IPS-11a (cell line): ENCODE results near the gene MYOF.
A peak's percentile ranks its signal among the peaks of the same experiment; 100 is the strongest.
"Not testable (repeated sequence)": the region's sequence is repeated elsewhere in the genome, so short reads cannot be mapped to it uniquely, and the experiment has no call there.

Experiments
- H3K4me3 ChIP-seq: one replicate; pipeline ENCODE4 v1.5.1; 2013; ENCODE audit warnings: low read depth, low read length, control low read depth

Gene MYOF

DNA sequence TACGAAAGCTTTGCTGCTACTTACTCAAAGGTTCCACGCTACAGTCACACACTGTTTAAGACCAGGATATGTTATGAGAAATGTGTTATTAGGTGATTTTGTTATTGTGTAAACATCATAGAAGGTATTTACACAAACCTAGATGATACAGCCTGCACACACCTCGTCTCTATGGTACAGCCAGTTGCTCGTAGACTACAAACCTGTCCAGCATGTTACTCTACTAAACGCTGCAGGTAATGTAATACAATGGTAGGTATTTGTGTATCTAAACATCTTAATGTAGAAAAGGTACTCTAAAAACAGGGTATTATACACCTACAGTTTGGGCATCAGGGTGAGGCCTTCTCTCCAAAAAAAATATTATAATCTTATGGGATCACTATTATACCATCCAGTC is 181.2 kb downstream of the MYOF start:
- H3K4me3 ChIP-seq, result no peak overlapping the region

- H3K4me3 ChIP-seq, result no peak overlapping the region
Observed at GRCh38 chr10:93300288-93300917, 181.7 kb downstream of the MYOF start.

DNA sequence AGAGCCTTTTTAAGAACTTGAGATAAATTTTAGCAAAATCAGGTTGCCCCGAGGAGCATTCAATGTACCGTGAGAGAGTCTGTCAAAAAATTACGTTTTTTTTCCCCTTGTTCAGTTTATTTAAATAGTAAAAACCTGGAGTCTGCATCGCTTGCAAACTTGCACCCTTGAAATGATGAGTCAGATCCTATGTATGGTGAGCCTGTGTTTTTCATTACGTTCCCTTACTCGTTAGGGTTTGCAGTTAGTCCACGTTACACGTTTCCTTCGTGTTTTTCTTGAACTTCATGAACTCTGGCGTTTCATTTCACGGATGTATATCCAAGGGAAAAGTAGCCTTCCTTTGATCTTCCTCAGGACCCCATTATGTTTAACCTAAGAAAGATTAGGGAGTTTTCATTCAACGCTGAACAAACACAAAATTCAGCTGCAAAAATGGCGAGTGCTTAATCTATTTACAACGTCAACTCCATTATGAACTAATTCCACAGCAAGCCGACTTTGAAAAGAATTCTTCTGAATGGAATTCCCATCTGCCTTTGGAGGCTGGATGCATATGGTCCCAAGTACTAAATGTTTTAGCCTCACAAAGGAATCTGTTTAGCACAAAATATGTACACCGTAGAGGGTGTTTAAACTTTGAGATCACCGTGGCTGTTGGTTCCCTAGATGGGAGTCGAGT is 182.4 kb downstream of the MYOF start:
- H3K4me3 ChIP-seq, result no peak overlapping the region

DNA sequence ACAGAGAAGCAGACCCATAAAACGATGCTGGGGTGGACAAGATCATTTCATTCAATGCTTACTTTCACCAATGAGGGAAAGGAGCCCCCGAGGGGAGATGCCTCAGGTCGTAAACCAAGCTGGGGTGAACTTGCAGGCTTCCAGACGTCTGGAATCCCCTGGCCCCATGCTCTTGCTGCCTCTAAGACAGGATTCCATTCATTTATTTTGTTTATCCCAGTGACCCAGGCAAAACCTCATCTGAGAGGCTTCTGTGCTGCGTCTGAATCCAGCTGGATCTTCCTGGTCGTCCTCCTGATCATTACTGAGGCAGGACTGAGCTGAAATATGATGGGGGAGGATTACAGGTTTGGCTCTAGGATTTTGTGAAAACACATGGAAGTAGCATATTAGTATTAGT is 182.9 kb downstream of the MYOF start:
- no peak overlapping the region for H3K4me3 ChIP-seq

DNA sequence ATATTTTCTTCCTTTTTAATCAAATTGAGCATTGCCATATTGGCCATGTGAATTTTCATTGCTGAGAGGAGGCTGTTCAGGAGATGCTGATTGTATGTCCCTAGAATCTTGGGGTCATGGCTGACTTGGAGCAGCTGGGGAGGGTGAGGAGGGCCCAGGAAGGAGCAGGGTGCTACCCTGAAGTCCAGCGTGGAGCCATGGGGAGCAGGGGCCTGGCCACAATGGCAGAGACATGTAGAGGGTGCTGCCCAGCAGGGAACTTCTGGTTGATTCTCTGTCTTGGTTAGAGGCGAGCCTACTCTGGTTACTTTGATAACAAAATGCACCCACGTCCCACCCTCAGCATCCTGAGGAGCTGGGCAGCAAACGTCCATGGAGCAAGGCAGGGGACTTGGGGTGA is 186.0 kb downstream of the MYOF start:
- H3K4me3 ChIP-seq, result no peak overlapping the region

DNA sequence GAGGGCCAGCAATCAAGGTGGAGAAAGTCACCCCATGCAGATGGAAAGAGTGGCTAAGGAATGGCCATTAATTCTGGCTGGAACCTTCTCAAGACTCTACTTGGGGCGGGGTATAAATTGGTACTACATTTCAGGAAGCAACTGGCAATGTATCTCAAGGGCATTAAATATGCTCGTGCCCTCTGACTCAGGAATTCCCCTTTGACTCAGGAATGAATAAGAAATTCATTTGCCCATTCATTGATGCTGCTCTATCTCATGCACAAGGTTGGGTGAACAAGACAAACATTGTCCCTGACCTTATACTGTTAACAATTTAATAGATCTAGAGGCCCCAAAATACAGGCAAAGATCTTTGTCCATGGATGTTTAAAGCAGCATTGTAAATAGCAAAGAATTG is 188.1 kb downstream of the MYOF start:
- no peak overlapping the region for H3K4me3 ChIP-seq

DNA sequence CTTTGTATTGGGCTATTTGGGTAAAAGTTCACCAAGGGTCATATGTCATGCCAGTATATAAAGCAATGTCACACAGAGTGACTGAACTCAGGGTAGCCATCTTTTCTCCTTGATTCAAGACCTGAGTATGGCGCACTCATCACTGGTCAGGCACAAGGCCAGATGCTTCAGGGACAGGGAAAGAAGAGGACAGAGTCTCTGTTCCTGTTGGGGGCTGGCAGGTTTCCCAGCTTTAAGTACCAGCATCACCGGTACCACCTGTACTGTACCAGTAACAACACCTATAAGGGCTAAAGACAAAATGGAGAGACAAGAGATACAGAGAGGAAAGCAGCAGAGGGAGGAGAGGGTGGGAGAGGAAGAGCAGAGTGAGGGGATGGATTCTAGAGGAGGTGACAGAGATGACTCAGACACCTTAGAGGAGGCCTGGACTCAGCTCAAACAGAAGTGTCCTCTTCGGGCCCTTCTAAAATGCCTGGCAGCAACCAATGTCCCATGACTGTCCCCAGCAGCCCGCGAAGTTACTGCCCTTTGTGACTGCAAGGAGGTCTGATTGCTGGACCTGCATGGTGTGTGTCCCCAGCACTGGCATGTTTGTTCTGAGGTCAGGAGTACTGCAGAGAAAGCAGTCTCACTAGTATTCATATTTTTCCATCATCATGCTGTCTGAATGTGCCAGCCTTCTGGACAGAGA is 191.3 kb downstream of the MYOF start:
- H3K4me3 ChIP-seq, result no peak overlapping the region

DNA sequence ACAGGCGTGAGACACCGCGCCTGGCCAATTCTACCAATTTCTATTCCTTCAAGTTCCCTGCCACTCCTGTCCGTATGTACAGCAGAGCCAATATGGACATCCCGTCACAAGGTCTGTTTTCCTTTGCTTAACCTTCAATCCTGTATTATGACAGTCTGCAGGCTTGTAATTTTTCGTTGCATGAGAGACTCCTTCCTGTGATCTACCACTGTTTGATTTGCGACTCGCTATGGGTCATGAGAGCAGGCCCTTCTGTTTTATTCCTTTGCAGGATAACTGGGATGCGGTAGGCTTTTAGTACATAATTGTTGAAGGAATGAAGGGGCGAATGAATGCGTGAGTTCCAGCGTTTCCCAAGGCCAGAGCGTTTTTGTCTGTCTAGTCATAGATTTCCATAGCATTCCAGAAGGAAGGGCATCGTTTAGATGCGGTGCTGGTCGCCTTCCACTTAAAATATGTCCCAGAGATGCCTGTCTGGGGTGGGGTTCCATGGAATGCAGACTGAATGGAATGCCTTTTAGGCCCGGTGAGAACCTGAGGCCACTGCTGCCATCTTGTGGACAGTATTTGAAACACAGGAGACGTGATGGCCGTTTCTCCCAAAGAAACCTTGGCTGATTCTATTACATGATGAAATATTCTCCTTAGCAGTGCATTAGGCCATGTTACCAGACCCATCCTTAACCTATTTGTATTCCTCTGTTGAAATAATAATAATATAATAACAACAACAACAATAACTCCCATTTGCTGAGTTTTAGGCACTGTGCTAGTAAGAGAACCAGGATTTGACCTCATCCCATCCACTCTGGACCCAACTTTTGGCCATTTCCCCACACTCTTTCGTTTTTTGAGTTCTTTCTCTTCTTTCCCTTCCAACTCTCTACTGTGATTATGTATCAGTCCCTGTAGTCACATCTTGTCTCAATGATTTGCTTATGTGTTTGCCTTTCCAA is 193.2 kb downstream of the MYOF start:
- H3K4me3 ChIP-seq, result no peak overlapping the region

DNA sequence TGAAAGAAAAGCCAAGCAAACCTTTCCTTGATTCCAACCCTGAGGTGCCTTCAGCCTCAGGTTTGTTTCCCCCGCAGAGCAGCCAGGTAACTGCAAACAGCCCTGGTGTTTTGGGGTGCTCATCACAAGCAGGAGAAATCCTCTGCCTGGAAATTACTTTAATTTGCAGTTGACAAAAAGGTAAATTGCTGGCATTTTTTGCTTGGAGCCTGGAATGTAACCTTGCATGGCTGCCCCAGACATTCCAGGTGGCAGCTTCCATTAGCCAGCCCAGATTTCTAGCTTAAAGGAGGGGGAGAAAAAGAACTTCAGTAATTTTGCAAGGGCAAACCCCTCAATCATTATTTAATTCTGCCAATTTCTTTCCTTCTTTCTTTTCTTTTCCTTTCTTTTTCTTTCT is 194.4 kb downstream of the MYOF start:
- no peak overlapping the region for H3K4me3 ChIP-seq

GRCh38 chr10:93284246-93284645 is 197.9 kb downstream of the MYOF start:
- not testable (repeated sequence) for H3K4me3 ChIP-seq

GRCh38 chr10:93281367-93281720 is 200.8 kb downstream of the MYOF start:
- peak overlapping the region; percentile 13 for H3K4me3 ChIP-seq

- no peak overlapping the region for H3K4me3 ChIP-seq
Observed at GRCh38 chr10:93280699-93281366, 201.3 kb downstream of the MYOF start.

DNA sequence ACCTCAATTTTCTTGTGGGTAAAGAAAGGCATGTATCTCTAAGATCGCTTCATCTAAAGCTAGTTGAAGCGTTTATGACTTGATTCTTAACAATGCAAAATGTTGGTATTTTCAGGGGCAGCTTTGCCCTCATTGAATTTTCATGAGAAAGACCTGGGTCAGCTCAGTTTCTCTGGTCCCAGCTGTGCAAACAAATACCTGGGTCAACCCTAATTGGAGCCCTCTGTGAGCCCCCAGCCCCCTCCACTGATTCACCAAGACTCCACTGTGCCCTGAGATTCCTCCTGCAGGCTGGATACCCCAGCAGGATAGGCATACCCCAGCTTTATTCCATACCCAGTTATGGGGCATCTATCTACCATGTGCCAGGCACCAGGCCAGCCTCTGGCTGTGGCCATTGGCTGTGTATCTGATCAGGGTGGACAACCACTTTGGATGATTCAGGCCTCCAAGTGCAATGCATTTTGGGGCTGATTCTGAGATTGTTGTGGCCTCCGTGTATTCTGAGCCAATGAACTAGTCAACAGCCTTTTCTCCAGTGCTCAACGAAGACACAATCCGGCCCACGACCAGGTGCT is 201.9 kb downstream of the MYOF start:
- H3K4me3 ChIP-seq, result no peak overlapping the region

- H3K4me3 ChIP-seq, result no peak overlapping the region
Observed at GRCh38 chr10:93277360-93277759, 204.8 kb downstream of the MYOF start.

DNA sequence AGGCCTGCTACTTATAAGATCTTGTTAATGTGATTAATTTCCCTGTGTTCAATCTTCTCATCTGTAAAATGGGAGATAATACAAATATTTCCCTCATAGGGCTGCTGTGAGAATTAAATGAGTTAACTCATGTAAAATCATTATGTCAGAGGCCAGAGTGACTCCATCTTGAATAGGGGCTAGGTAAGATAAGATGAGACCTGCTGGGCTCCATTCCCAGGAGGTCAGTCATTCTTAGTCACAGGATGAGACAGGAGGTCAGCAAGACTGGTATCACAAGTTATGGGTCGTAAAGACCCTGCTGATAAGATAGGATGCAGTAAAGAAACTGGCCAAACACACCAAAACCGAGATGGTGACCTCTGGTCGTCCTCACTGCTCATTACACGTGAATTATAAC is 207.7 kb downstream of the MYOF start:
- no peak overlapping the region for H3K4me3 ChIP-seq

DNA sequence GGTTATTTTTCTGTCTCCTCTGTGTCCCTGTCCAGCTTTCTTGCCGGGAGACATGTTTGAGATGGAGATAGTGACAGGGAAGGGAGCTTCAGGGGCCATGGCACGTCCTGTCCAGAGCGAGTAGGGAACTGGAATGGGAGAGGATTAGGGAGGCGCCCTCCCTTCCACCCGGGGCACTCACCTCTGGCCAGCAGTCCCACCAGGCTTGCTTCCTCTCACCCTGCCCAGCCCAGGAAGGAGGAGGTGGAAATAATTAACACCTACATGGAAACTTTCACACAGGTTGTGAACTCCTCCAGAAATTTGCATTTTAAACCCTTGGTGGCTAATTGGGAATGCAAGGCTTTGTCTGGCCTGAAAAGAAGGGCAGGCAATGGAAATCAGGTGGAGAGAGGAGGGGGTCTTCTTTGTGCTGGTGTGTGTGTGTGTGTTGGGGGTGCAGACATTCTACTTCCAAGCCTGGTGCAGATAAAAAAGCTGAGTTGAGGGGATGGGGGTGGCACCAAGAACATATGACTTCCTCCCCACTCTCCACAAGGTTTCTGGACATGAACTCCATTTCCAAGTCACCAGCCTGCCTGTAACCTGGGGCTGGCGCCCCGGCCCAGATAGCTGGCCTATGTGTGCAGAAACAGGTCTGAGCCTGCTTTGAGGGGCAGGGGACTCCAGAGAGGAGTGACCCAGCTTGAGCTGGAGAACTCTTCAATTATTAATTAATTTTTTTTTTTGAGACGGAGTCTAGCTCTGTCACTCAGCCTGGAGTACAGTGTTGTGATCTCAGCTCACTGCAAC is 209.1 kb downstream of the MYOF start:
- no peak overlapping the region for H3K4me3 ChIP-seq

DNA sequence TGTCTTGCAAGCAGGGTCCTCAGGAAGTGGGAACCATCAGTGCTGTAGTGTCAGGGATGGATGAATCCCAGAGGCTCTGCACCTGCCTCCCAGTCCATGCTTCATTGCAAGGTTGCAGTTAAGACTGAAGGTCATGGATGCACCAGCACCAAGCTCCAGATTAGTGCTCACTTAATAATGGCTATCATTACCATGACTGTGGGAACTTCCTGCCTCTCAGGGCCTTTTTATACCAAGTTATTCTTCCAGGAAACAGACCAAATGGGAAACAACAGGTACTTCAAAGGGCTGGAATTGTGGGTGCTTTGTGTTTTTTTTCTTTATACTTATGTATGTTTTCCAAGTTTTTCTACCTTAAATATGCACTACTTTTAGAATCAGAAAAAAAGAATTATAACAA is 210.8 kb downstream of the MYOF start:
- H3K4me3 ChIP-seq, result no peak overlapping the region

- H3K4me3 ChIP-seq, result no peak overlapping the region
Observed at GRCh38 chr10:93269281-93269680, 212.9 kb downstream of the MYOF start.

DNA sequence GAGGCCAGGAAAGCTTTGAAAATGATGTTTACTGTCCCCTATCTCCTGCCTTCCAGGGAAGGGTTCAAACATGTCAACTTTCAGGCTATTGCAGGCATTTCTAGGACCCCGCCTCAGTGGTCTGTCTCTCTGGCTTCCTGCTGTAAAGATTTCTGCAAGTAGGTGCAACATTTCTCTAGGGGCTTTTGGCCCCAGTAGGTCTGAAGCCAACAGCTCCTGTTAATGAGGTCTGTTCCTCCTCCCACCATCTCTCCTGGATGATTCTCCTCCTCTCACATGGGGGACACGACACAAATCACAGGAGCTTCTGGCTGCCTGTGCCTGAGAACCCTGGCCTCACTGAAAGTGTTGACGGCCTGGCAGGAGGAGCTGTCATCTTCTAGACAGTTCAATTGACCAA is 214.1 kb downstream of the MYOF start:
- H3K4me3 ChIP-seq, result no peak overlapping the region

DNA sequence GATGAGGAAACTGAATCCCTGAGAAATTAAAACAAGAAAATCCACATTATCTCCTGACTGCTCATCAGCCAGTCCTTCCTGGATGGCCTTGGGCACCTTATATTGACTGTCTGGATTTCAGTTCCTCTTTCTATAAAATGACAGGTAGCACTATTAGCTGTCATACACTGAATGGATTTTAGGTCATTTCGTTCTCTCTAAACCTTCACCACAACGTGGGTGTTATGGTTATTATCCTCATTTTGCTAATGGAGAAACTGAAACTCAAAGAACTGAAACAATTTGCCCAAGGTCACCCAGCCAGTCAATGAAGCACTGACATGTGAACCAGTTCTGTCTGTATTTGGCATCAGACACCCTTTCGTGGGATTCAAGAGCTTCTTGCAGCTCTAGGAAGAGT is 214.6 kb downstream of the MYOF start:
- no peak overlapping the region for H3K4me3 ChIP-seq
